MV-4-11 (cell line): ENCODE results near the gene GINS1.
A peak's percentile ranks its signal among the peaks of the same experiment; 100 is the strongest.
"Not testable (repeated sequence)": the region's sequence is repeated elsewhere in the genome, so short reads cannot be mapped to it uniquely, and the experiment has no call there.

Source experiments
- DNase-seq: peaks from one replicate; lab custom pipeline; 2025; lab: John Stamatoyannopoulos, UW

The GINS1 gene

GRCh38 chr20:25389858-25390537 lies 17.5 kb upstream of the GINS1 start:
- no peak for DNase-seq

GRCh38 chr20:25390538-25391528 lies 16.6 kb upstream of the GINS1 start, which contains the start of gene ABHD12:
Gene ABHD12 (minus strand): TSS chr20:25390835. CDS start chr20:25390703, 132 bp downstream.
- peak; percentile 87 for DNase-seq

- no peak for DNase-seq
Measured at GRCh38 chr20:25394276-25394675, 13.2 kb upstream of the GINS1 start.

GRCh38 chr20:25394996-25395395 lies 12.5 kb upstream of the GINS1 start:
- no peak for DNase-seq

- no peak for DNase-seq
Measured at GRCh38 chr20:25397096-25397495, 10.4 kb upstream of the GINS1 start.

- no peak for DNase-seq
Measured at GRCh38 chr20:25397821-25398220, 9.7 kb upstream of the GINS1 start.

- DNase-seq: no peak
Measured at GRCh38 chr20:25398376-25399036, 9.0 kb upstream of the GINS1 start.

- peak; percentile 62 for DNase-seq
Measured at GRCh38 chr20:25399037-25399430, 8.4 kb upstream of the GINS1 start.

GRCh38 chr20:25400291-25400732 lies 7.2 kb upstream of the GINS1 start:
- not testable (repeated sequence) for DNase-seq

GRCh38 chr20:25402583-25402982 lies 4.9 kb upstream of the GINS1 start:
- no peak for DNase-seq

- no peak for DNase-seq
Measured at GRCh38 chr20:25408170-25408547, 686 bp downstream of the GINS1 start.

GRCh38 chr20:25408890-25409289 lies 1.4 kb downstream of the GINS1 start:
- no peak for DNase-seq

GRCh38 chr20:25418776-25419175 lies 11.3 kb downstream of the GINS1 start:
- DNase-seq: no peak

GRCh38 chr20:25421102-25421501 lies 13.6 kb downstream of the GINS1 start:
- no peak for DNase-seq

GRCh38 chr20:25422032-25422431 lies 14.6 kb downstream of the GINS1 start:
- no peak for DNase-seq

- DNase-seq: no peak
Measured at GRCh38 chr20:25424536-25424935, 17.1 kb downstream of the GINS1 start.

GRCh38 chr20:25437153-25437581 lies 29.7 kb downstream of the GINS1 start:
- no peak for DNase-seq

GRCh38 chr20:25439328-25439727 lies 31.9 kb downstream of the GINS1 start:
- peak; percentile 78 for DNase-seq

GRCh38 chr20:25444556-25444955 lies 37.1 kb downstream of the GINS1 start:
- DNase-seq: no peak

GRCh38 chr20:25447671-25448070 lies 40.2 kb downstream of the GINS1 start:
- DNase-seq: no peak

- no peak for DNase-seq
Measured at GRCh38 chr20:25452333-25452732, 44.9 kb downstream of the GINS1 start.

GRCh38 chr20:25453035-25453810 lies 45.8 kb downstream of the GINS1 start:
- no peak for DNase-seq
